Measurements from ENCODE around the gene ARSG. TPM values are rescaled to one million over a fixed set of nuclear protein-coding genes. Genes with fewer than 3 reads are reported as not detected.
A peak's percentile ranks its signal among the peaks of the same experiment; 100 is the strongest.
"Not testable (repeated sequence)": the region's sequence is repeated elsewhere in the genome, so short reads cannot be mapped to it uniquely, and the experiment has no call there.

Gene ARSG
- total RNA-seq, 1 donor from 2014 or later: 6.2 TPM

DNA sequence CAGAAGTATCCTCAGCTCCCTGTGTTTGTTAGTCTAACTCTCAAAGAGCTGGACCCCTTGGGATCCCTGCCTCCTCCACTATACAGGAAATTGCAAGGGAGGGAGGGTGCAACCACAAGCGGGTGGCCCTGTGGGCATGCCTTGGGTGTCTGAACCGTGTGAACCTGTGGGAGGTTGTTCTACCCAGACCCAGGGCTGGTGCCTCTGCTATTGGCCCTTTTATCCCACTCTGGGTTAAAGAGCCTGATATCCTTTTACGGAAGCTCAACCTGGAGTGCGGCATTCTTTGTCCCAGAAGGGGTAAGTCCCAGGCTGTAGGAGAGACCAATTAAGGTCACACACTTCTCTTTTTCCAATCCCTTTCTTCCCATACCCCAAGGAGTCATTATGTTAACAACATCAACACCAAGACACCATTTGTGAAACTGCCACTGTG, 53.4 kb downstream of the ARSG start:
- Mint-ChIP-seq H3K9me3 (no peaks in the 10 kb centered on the region), H3K27ac (ENCODE audit: unreplicated experiment) (no peak overlapping the region), H3K36me3 (ENCODE audit: low read depth) (no peaks in the 10 kb centered on the region), H3K4me3 (no peak overlapping the region), H3K4me1 (peaks cover 9% of the 10 kb centered on the region), H3K27me3 (ENCODE audit: low read depth) (no peaks in the 10 kb centered on the region)
- no peak for DNase-seq (ENCODE audit: low read depth, low spot score)
- TF ChIP-seq, protein P1, sequence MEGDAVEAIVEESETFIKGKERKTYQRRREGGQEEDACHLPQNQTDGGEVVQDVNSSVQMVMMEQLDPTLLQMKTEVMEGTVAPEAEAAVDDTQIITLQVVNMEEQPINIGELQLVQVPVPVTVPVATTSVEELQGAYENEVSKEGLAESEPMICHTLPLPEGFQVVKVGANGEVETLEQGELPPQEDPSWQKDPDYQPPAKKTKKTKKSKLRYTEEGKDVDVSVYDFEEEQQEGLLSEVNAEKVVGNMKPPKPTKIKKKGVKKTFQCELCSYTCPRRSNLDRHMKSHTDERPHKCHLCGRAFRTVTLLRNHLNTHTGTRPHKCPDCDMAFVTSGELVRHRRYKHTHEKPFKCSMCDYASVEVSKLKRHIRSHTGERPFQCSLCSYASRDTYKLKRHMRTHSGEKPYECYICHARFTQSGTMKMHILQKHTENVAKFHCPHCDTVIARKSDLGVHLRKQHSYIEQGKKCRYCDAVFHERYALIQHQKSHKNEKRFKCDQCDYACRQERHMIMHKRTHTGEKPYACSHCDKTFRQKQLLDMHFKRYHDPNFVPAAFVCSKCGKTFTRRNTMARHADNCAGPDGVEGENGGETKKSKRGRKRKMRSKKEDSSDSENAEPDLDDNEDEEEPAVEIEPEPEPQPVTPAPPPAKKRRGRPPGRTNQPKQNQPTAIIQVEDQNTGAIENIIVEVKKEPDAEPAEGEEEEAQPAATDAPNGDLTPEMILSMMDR (conservative IDR thresholded peaks at IDR 0.05): no peak

DNA sequence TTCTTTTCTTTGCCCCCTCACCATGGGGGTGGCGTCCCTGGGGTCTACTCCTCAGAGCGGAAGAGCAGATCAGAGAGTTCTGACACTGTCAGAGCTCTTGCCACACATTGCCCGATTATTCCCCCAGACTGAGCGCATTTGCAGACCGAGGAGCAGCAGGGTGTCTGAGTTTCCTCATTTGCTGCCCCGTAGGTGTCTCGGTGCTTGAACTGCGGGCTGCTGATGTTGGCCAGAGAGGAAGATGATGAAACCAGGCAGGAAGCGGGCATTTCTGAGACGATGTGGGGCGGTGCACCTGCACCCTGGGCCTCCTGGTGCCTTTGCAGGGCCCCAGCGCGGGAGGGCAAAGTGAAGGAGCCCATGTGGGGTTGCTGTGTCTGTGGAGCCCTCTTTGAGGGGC, 55.2 kb downstream of the ARSG start:
- Mint-ChIP-seq H3K27ac (ENCODE audit: unreplicated experiment) (peak overlapping the region; percentile 43), H3K4me1 (peaks cover 6% of the 10 kb centered on the region), H3K36me3 (ENCODE audit: low read depth) (no peaks in the 10 kb centered on the region), H3K9me3 (no peaks in the 10 kb centered on the region), H3K4me3 (no peak overlapping the region), H3K27me3 (ENCODE audit: low read depth) (no peaks in the 10 kb centered on the region)
- no peak for DNase-seq (ENCODE audit: low read depth, low spot score)
- TF ChIP-seq, protein P1 (conservative IDR thresholded peaks at IDR 0.05): no peak

DNA sequence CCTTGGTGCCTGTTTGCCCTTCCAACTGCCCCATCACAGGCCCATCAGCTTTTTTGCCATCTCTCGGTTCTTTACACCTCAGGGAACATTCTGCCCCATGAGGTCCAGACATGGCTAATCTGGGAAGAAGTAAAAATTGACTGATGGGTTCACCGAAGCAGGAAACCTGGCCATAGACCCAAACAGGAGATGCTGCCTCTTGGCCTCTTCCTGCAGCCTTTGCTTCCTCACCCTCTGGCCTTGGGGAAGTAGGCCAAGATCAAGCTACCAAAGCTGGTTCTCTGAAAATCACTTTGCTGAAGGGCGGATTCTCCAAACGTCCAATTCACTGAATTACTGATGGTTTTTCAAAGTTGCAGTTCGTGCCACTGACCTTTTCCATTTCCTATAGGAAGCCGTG, 56.1 kb downstream of the ARSG start:
- Mint-ChIP-seq H3K36me3 (ENCODE audit: low read depth) (no peaks in the 10 kb centered on the region), H3K27me3 (ENCODE audit: low read depth) (no peaks in the 10 kb centered on the region), H3K4me3 (no peak overlapping the region), H3K9me3 (no peaks in the 10 kb centered on the region), H3K4me1 (peaks cover 4% of the 10 kb centered on the region), H3K27ac (ENCODE audit: unreplicated experiment) (no peak overlapping the region)
- no peak for DNase-seq (ENCODE audit: low read depth, low spot score)
- TF ChIP-seq, protein P1 (conservative IDR thresholded peaks at IDR 0.05): no peak

DNA sequence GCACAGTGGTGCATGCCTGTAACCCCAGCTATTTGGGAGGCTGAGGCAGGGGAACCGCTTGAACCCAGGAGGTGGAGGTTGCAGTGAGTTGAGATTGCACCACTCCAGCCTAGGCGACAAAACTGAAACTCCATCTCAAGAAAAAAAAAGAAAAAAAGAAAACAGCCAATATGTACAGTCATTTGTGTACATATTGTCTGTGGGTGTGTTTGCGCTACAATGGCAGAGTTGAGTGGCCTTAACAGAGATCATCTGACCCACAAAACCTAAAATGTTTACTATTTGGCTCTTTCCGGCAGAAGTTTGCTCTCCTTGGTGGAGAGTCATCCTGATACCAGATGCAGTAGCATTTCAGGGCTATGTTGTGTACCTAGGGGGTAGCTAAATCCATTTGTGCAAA, 57.9 kb downstream of the ARSG start:
- no peak for DNase-seq (ENCODE audit: low read depth, low spot score)
- TF ChIP-seq, protein P1 (conservative IDR thresholded peaks at IDR 0.05): no peak
- no peaks in the 10 kb centered on the region for H3K27me3 Mint-ChIP-seq (ENCODE audit: low read depth)
- H3K4me1 Mint-ChIP-seq: peaks cover 4% of the 10 kb centered on the region
- no peak overlapping the region for H3K4me3 Mint-ChIP-seq
- no peak overlapping the region for H3K27ac Mint-ChIP-seq (ENCODE audit: unreplicated experiment)
- H3K9me3 Mint-ChIP-seq: no peaks in the 10 kb centered on the region
- no peaks in the 10 kb centered on the region for H3K36me3 Mint-ChIP-seq (ENCODE audit: low read depth)

DNA sequence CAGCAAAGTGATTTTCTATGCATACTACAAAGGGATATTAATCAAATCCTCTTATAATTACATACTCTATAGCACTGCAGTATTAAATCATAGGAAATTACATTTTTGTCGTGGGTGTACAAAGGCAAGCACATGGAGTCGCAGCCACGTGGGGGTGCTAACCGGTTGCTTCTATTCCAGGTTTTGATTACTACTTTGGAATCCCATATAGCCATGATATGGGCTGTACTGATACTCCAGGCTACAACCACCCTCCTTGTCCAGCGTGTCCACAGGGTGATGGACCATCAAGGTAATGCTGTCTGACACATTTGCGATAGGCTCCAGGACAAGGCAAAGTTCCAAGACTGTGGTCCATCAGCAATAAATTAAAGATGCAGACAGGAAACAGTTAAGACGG, 60.1 kb downstream of the ARSG start:
- TF ChIP-seq, protein P1 (conservative IDR thresholded peaks at IDR 0.05): no peak
- Mint-ChIP-seq H3K4me1 (peaks cover 1% of the 10 kb centered on the region), H3K27me3 (ENCODE audit: low read depth) (no peaks in the 10 kb centered on the region), H3K9me3 (no peaks in the 10 kb centered on the region), H3K27ac (ENCODE audit: unreplicated experiment) (no peak overlapping the region), H3K36me3 (ENCODE audit: low read depth) (no peaks in the 10 kb centered on the region), H3K4me3 (no peak overlapping the region)
- DNase-seq (ENCODE audit: low read depth, low spot score): no peak

DNA sequence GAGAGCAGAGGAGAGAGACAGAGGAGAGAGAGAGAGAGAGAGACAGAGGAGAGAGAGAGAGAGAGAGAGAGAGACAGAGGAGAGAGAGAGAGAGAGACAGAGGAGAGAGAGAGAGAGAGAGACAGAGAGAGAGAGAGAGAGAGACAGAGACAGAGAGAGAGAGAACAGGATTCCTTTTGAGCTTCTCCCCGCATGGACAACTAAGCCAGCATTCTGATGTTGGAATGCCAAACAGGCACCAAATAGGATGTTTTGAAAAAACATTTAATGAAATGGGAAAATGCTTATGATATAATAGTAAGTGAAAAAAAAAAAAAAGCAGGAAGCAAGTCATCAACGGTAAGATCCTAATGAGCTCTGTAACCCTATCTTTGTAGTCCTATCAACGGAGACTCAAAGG, 60.7 kb downstream of the ARSG start:
- no peak for DNase-seq (ENCODE audit: low read depth, low spot score)
- Mint-ChIP-seq H3K9me3 (no peaks in the 10 kb centered on the region), H3K27me3 (ENCODE audit: low read depth) (no peaks in the 10 kb centered on the region), H3K36me3 (ENCODE audit: low read depth) (no peaks in the 10 kb centered on the region), H3K4me3 (no peak overlapping the region), H3K27ac (ENCODE audit: unreplicated experiment) (no peak overlapping the region), H3K4me1 (no peaks in the 10 kb centered on the region)
- TF ChIP-seq, protein P1 (conservative IDR thresholded peaks at IDR 0.05): no peak

DNA sequence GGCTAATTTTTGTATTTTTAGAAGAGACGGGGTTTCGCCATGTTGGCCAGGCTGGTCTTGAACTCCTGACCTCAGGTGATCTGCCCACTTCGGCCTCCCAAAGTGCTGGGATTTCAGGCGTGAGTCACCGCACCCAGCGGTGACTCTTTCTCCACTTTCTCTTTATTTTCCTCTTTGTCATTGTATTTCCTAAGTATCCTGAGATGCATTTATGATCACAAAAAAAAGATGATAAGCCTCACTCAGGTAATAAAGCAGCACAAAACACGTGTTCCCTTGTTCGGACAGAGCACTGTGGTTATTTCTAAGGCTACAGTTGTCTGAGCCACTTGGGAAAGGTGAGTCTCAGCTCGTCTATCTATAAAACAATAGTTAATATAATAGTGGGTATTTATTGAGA, 61.4 kb downstream of the ARSG start:
- DNase-seq (ENCODE audit: low read depth, low spot score); H3K27me3 Mint-ChIP-seq (ENCODE audit: low read depth); H3K27ac Mint-ChIP-seq (ENCODE audit: unreplicated experiment); H3K4me1 Mint-ChIP-seq; H3K9me3 Mint-ChIP-seq; H3K36me3 Mint-ChIP-seq (ENCODE audit: low read depth); H3K4me3 Mint-ChIP-seq: not testable (repeated sequence)

All from neural crest cell (in vitro differentiated cells).